ENCODE measurements around the gene DNAJB6. TPM values are rescaled to one million over a fixed set of nuclear protein-coding genes. Genes with fewer than 3 reads are reported as not detected.

Gene DNAJB6
- total and polyA plus RNA-seq, 4 donors, result 118 to 143 (median 128) TPM

- Histone ChIP-seq H3K27ac (ENCODE audit: low read depth in 1 of 2, low read length in 2 of 2) (no peak overlapping the region), H3K9me3 (ENCODE audit: control insufficient read depth, low read length) (no peaks in the 10 kb centered on the region), H3K4me3 (ENCODE audit: low read length in 2 of 2) (no peak overlapping the region), H3K27me3 (ENCODE audit: control insufficient read depth in 1 of 2, insufficient read depth in 2 of 2, low read length in 1 of 2) (no peaks in the 10 kb centered on the region), H3K36me3 (ENCODE audit: control insufficient read depth in 1 of 2, insufficient read depth in 2 of 2, low read length in 1 of 2) (no peaks in the 10 kb centered on the region), H3K4me1 (ENCODE audit: control insufficient read depth in 1 of 2, insufficient read depth in 2 of 2, low read length in 2 of 2) (no peaks in the 10 kb centered on the region)
- DNase-seq (peak in 1 of 2 donors; percentile 65), ATAC-seq (ENCODE audit: low FRiP score) (no peak)
- intact Hi-C loops (cut with DNase I), result no loop called here
- 58 to 71% methylated on average over 8 of the region's 8 CpGs for WGBS, 2 donors
Measured at GRCh38 chr7:157434701-157435100, 97.9 kb downstream of the DNAJB6 start.

- DNase-seq (peak in 1 of 2 donors; percentile 16), ATAC-seq (ENCODE audit: low FRiP score) (no peak)
- Histone ChIP-seq H3K27me3 (ENCODE audit: control insufficient read depth in 1 of 2, insufficient read depth in 2 of 2, low read length in 1 of 2) (no peaks in the 10 kb centered on the region), H3K27ac (ENCODE audit: low read depth in 1 of 2, low read length in 2 of 2) (no peak overlapping the region), H3K4me3 (ENCODE audit: low read length in 2 of 2) (no peak overlapping the region), H3K9me3 (ENCODE audit: control insufficient read depth, low read length) (no peaks in the 10 kb centered on the region), H3K4me1 (ENCODE audit: control insufficient read depth in 1 of 2, insufficient read depth in 2 of 2, low read length in 2 of 2) (no peaks in the 10 kb centered on the region), H3K36me3 (ENCODE audit: control insufficient read depth in 1 of 2, insufficient read depth in 2 of 2, low read length in 1 of 2) (no peaks in the 10 kb centered on the region)
- WGBS, 2 donors, result 65 to 68% methylated on average over 11 of the region's 11 CpGs
- intact Hi-C loops (cut with DNase I), result no loop called here
Measured at GRCh38 chr7:157436076-157436475, 99.3 kb downstream of the DNAJB6 start.

GRCh38 chr7:157436763-157437480 is 100.1 kb downstream of the DNAJB6 start:
- 56 to 62% methylated on average over 13 of the region's 13 CpGs for WGBS, 2 donors
- H3K27me3 ChIP-seq (ENCODE audit: control insufficient read depth in 1 of 2, insufficient read depth in 2 of 2, low read length in 1 of 2), result no peaks in the 10 kb centered on the region
- H3K4me3 ChIP-seq (ENCODE audit: low read length in 2 of 2), result no peak overlapping the region
- no peaks in the 10 kb centered on the region for H3K4me1 ChIP-seq (ENCODE audit: control insufficient read depth in 1 of 2, insufficient read depth in 2 of 2, low read length in 2 of 2)
- intact Hi-C loops (cut with DNase I), result no loop called here
- H3K9me3 ChIP-seq (ENCODE audit: control insufficient read depth, low read length), result no peaks in the 10 kb centered on the region
- H3K36me3 ChIP-seq (ENCODE audit: control insufficient read depth in 1 of 2, insufficient read depth in 2 of 2, low read length in 1 of 2), result no peaks in the 10 kb centered on the region
- no peak overlapping the region for H3K27ac ChIP-seq (ENCODE audit: low read depth in 1 of 2, low read length in 2 of 2)
- ATAC-seq (ENCODE audit: low FRiP score), result no peak
- peak; percentile 14 to 19 for DNase-seq

GRCh38 chr7:157437519-157438061 is 100.8 kb downstream of the DNAJB6 start:
- Histone ChIP-seq H3K4me1 (ENCODE audit: control insufficient read depth in 1 of 2, insufficient read depth in 2 of 2, low read length in 2 of 2) (no peaks in the 10 kb centered on the region), H3K4me3 (ENCODE audit: low read length in 2 of 2) (no peak overlapping the region), H3K36me3 (ENCODE audit: control insufficient read depth in 1 of 2, insufficient read depth in 2 of 2, low read length in 1 of 2) (no peaks in the 10 kb centered on the region), H3K27ac (ENCODE audit: low read depth in 1 of 2, low read length in 2 of 2) (no peak overlapping the region), H3K9me3 (ENCODE audit: control insufficient read depth, low read length) (no peaks in the 10 kb centered on the region), H3K27me3 (ENCODE audit: control insufficient read depth in 1 of 2, insufficient read depth in 2 of 2, low read length in 1 of 2) (no peaks in the 10 kb centered on the region)
- 56 to 58% methylated on average over 9 of the region's 9 CpGs for WGBS, 2 donors
- ATAC-seq (ENCODE audit: low FRiP score) (no peak), DNase-seq (peak; percentile 9 to 20)
- intact Hi-C loops (cut with DNase I), result no loop called here

GRCh38 chr7:157438121-157439025 is 101.6 kb downstream of the DNAJB6 start:
- Histone ChIP-seq H3K9me3 (ENCODE audit: control insufficient read depth, low read length) (no peaks in the 10 kb centered on the region), H3K27me3 (ENCODE audit: control insufficient read depth in 1 of 2, insufficient read depth in 2 of 2, low read length in 1 of 2) (no peaks in the 10 kb centered on the region), H3K4me1 (ENCODE audit: control insufficient read depth in 1 of 2, insufficient read depth in 2 of 2, low read length in 2 of 2) (no peaks in the 10 kb centered on the region), H3K27ac (ENCODE audit: low read depth in 1 of 2, low read length in 2 of 2) (no peak overlapping the region), H3K4me3 (ENCODE audit: low read length in 2 of 2) (no peak overlapping the region), H3K36me3 (ENCODE audit: control insufficient read depth in 1 of 2, insufficient read depth in 2 of 2, low read length in 1 of 2) (no peaks in the 10 kb centered on the region)
- 80 to 83% methylated on average over 17 to 18 of the region's 18 CpGs for WGBS, 2 donors
- intact Hi-C loops (cut with DNase I), result no loop called here
- ATAC-seq (ENCODE audit: low FRiP score) (no peak), DNase-seq (peak; percentile 20 to 51)

GRCh38 chr7:157439149-157439548 is 102.3 kb downstream of the DNAJB6 start:
- intact Hi-C loops (cut with DNase I), result no loop called here
- no peaks in the 10 kb centered on the region for H3K9me3 ChIP-seq (ENCODE audit: control insufficient read depth, low read length)
- no peak overlapping the region for H3K4me3 ChIP-seq (ENCODE audit: low read length in 2 of 2)
- no peaks in the 10 kb centered on the region for H3K27me3 ChIP-seq (ENCODE audit: control insufficient read depth in 1 of 2, insufficient read depth in 2 of 2, low read length in 1 of 2)
- no peaks in the 10 kb centered on the region for H3K4me1 ChIP-seq (ENCODE audit: control insufficient read depth in 1 of 2, insufficient read depth in 2 of 2, low read length in 2 of 2)
- no peaks in the 10 kb centered on the region for H3K36me3 ChIP-seq (ENCODE audit: control insufficient read depth in 1 of 2, insufficient read depth in 2 of 2, low read length in 1 of 2)
- H3K27ac ChIP-seq (ENCODE audit: low read depth in 1 of 2, low read length in 2 of 2), result no peak overlapping the region
- WGBS, 2 donors, result 96 to 97% methylated on average over 6 of the region's 6 CpGs
- DNase-seq (peak; percentile 10 to 44), ATAC-seq (ENCODE audit: low FRiP score) (no peak)

GRCh38 chr7:157439761-157440160 is 103.0 kb downstream of the DNAJB6 start:
- Histone ChIP-seq H3K4me3 (ENCODE audit: low read length in 2 of 2) (no peak overlapping the region), H3K36me3 (ENCODE audit: control insufficient read depth in 1 of 2, insufficient read depth in 2 of 2, low read length in 1 of 2) (no peaks in the 10 kb centered on the region), H3K4me1 (ENCODE audit: control insufficient read depth in 1 of 2, insufficient read depth in 2 of 2, low read length in 2 of 2) (no peaks in the 10 kb centered on the region), H3K27me3 (ENCODE audit: control insufficient read depth in 1 of 2, insufficient read depth in 2 of 2, low read length in 1 of 2) (no peaks in the 10 kb centered on the region), H3K27ac (ENCODE audit: low read depth in 1 of 2, low read length in 2 of 2) (no peak overlapping the region), H3K9me3 (ENCODE audit: control insufficient read depth, low read length) (no peaks in the 10 kb centered on the region)
- 63 to 64% methylated on average over 3 of the region's 3 CpGs for WGBS, 2 donors
- DNase-seq, result peak; percentile 13 to 21
- ATAC-seq (ENCODE audit: low FRiP score), result no peak
- intact Hi-C loops (cut with DNase I), result no loop called here

GRCh38 chr7:157440346-157441022 is 103.7 kb downstream of the DNAJB6 start:
- ATAC-seq (ENCODE audit: low FRiP score), result no peak
- WGBS, 2 donors, result 87 to 93% methylated on average over 22 of the region's 22 CpGs
- intact Hi-C loops (cut with DNase I), result no loop called here
- Histone ChIP-seq H3K36me3 (ENCODE audit: control insufficient read depth in 1 of 2, insufficient read depth in 2 of 2, low read length in 1 of 2) (no peaks in the 10 kb centered on the region), H3K27ac (ENCODE audit: low read depth in 1 of 2, low read length in 2 of 2) (no peak overlapping the region), H3K27me3 (ENCODE audit: control insufficient read depth in 1 of 2, insufficient read depth in 2 of 2, low read length in 1 of 2) (no peaks in the 10 kb centered on the region), H3K4me1 (ENCODE audit: control insufficient read depth in 1 of 2, insufficient read depth in 2 of 2, low read length in 2 of 2) (no peaks in the 10 kb centered on the region), H3K9me3 (ENCODE audit: control insufficient read depth, low read length) (no peaks in the 10 kb centered on the region), H3K4me3 (ENCODE audit: low read length in 2 of 2) (no peak overlapping the region)
- peak; percentile 11 to 35 for DNase-seq
